Amniotic epithelial cell (primary cell): ENCODE data around the gene TECPR2.
"Not testable (repeated sequence)": the region's sequence is repeated elsewhere in the genome, so short reads cannot be mapped to it uniquely, and the experiment has no call there.

ENCODE experiments used
- DNase-seq: peaks from one replicate; pipeline ENCODE4 v3.0.0-alpha.2; 2010; ENCODE audit warnings: low read depth

The TECPR2 gene

DNA sequence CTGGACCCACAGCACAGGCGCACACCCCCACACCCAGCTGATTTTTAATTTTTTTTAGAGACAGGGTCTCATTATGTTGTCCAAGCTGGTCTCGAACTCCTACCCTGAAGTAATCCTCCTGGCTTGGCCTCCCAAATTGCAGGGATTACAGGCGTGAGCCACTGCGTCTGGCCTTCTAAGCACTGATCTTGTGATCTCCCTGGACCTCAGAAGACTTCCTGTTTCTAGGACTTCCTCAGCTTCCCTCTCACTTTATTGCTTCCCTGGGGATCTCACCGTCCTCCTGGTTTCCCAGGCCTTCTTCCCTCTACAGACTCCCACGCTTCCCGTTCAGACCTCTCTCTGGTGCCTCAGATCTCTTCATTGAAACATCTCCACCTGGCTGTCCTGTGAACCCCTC is 29.4 kb upstream of the TECPR2 start:
- DNase-seq = no peak

DNA sequence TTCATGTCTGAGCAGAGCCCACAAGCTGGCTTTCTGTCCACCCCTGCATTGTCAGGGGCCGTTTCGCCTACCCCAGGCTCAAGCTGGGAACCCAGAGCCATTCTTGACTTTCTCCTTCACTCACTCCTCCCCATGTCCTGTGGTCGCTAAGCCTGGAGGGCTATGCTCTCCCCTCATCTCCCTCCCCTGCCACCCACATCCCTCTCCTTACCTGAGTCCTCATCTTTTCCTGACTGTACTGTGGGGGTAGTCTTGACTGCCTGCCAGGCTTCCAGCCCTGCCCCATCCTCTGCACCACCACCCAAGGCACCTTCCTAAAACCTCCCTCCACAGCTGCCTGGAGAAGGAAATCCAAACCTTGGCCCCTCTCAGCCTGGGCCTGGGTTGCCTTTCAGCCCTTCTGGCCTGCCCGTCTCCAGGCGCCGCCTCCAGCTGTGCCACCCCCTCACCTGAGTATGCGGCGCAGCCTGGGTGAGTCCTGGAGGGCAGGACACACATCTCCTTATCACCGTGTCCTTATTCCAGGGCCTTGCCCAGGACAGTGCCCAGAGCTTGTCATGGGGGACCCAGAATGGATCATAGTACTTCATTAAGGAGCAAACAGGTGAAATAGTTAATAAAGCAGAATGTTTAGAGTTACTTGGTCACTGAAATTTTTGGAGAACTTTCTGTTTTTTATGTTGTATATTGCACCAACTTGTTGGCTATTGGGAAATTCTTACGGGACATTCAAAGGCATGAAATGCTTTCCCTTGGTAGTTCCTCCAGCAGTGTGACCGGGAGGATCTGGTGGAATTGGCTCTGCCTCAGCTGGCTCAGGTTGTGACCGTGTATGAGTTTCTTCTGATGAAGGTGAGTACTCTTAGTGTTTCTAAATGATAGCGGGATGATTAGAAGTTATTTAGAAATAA is 28.7 kb upstream of the TECPR2 start:
- no peak for DNase-seq

DNA sequence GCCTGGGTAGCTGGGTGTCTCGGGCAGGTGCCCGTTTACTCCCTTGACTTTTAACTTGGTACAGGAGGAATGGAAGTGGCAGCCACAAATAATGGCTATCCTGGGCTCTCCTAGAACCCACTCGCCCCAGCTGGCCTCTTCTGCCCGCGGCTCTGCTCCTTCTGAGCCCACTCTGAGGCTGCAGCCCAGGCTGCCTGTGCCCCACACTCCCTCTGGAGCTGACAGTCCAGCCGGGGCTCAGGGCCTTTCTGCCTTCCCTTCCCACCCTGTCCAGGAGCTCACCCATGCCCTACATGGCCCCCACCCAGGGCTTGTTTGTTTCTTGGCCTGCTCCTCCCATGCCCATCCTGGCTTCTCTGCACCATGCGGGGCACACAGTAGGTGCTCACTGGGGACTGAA is 27.6 kb upstream of the TECPR2 start:
- DNase-seq = no peak

DNA sequence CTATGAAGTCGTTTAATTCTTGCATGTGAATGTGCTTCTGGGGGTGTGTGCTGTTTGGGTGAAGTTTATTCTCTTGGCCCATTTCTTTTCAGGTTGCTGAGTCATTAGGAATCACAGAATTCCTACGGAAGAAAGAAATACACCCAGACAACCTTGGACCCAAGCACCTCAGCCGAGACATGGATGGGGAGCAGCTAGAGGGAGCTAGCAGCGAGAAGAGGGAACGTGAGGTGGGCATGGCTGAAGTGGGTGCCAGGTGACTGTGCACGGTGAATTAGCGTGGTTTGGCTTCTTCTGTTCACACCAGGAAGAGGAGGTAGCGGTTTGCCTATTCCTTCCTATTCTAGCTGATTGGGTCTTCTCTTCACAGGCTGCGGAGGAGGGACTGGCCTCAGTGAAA is 24.0 kb upstream of the TECPR2 start:
- no peak for DNase-seq

DNA sequence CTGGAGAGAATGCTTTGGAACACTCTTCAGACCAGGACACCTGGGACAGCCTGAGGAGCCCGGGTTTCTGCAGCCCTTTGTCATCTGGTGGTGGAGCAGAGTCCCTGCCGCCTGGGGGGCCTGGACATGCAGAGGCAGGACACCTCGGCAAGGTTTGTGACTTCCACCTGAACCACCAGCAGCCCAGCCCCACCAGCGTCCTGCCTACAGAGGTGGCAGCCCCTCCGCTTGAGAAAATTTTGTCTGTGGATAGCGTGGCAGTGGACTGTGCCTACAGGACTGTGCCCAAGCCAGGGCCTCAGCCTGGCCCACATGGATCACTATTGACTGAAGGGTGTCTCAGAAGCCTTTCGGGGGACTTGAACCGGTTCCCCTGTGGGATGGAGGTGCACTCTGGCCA is 21.2 kb upstream of the TECPR2 start:
- DNase-seq = no peak

DNA sequence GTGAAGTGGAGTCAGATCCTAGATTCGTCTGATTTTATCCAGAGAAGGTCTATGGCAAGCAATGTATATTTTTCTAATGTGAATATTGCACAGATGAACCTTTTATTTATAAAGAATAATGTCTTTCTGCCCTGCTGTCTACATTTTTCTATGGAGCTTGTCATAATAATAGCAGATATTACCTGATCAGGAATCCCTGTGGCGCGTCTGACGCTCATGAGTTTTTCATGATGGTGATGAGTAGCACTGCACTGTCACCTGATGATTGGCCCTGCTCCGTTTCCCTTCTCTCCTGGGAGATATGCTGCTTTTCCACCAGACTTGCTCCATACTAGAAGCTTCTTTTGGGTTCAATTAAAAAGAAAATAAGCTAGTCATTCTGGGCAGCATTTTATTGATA is 20.5 kb upstream of the TECPR2 start:
- DNase-seq = no peak

DNA sequence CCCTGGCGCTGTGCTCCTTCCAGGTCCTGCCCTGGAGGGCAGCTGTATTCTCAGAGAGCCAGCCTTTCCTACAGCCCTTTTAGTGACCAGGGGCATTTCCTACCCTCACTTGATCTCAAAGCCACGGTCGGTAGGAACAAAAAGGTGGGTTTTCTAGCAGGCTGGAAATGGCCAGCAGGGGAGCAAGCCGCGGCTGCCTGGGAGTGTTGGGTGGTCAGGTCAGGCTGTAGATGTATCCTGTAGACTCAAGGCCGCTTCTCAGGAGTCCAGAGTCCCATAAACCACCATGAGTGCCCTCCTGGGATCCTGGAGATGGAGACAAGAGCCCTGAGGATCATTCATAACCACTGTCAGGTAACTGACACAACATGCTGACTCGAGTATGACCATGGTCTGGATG is 18.7 kb upstream of the TECPR2 start:
- no peak for DNase-seq

DNA sequence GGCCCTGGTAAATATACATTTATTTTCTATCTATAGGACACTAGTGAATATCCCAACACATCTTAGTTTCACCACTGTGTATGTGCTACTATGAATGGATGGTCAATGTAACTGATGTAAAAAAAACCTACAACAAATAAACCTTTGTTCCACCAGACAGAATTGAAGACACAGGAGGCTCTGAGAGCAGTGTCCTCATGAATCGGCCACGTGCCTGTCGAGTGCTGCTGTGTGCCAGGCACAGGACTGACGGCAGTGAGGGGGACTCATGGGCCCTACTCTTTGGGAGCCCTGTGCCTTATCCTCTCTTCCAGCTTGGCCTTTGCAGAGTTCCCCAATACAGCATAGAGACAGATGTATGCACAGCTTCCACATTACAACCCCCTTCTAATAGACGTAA is 18.3 kb upstream of the TECPR2 start:
- no peak for DNase-seq

DNA sequence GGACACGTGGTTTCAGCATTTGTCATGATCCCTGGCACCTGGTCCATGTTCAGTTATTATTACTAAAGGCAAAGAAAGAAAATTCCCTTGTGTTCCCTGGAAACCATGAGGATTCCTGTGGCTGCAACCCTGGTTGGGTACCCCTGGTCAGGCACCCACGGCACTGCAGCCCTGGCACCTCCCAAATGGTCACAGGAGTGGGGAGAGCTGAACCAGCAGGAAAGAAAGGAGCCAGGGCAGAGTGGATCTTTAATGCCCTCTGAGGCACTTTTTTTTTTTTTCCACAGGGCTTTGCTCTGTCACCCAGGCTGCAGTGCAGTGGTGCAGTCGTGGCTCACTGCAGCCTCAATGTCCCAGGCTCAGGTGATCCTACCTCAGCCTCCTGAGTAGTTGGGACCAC is 17.5 kb upstream of the TECPR2 start:
- DNase-seq = no peak

DNA sequence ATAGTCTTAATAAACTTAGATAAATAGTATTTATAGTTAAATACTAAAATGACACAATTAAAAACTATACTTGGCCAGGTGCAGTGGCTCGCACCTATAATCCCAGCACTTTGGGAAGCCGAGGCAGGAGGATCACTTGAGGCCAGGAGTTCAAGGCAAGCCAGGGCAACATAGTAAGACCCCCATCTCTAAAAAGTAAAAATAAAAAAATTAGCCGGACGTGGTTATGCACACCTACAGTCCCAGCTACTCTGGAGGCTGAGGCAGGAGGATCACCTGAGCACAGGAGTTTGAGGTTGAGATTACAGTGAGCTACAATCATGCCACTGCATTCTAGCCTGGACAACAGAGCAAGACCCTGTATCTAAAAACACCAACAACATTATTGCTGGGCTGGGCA is 16.1 kb upstream of the TECPR2 start:
- DNase-seq = no peak

DNA sequence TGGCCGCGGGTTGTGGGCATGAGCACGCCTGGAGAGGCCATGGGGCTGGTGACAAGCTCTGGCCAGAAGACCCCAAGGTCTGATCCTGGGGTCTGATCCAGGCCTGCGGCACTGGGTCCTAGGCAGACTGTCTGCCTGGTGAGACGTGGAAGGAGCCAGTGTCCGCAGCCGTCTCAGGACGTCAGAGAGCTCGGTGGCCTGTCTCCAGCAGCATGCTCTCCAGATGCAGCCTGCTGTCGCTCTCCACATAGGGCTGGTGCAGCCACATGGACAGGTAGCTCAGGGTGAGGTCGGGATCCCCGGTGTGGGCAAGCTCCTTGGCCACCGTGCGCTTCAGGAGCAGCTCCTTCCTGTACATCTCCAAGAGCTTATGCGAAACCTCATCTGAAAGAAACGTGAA is 14.4 kb upstream of the TECPR2 start:
- DNase-seq = no peak

DNA sequence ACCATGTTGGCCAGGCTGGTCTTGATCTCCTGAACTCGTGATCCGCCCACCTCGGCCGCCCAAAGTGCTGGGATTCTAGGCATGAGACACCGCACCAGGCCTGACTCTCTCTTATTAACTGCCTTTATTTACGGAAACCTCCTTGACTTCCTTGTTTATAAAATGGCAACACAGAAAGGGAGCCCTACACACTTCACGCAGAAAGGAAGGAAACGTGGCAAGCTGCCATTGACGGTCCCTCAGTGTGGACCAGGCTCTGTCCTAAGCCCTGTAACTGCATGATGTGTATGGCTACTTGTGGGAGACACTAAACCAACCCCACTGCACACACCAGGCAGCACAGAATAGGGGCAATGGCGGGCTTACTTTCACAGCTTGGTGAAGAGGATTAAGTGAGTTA is 11.7 kb upstream of the TECPR2 start:
- no peak for DNase-seq

DNA sequence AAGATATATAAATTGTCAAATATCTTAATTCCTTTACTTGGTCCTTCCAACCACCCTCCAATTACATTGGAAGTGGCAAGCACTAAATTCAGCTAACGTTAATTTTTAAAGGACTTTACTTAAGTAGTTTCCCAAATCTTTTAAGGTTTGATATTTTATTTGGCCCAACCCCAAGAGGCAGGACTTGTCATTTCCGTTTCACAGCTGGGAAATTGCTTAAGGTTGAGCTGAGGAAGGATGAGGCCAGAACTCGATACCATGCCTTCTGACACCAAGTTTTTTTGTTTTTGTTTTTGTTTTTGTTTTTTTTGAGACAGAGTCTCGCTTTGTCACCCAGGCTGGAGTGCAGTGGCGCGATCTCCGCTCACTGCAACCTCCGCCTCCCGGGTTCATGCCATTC is 11.1 kb upstream of the TECPR2 start:
- DNase-seq = not testable (repeated sequence)

DNA sequence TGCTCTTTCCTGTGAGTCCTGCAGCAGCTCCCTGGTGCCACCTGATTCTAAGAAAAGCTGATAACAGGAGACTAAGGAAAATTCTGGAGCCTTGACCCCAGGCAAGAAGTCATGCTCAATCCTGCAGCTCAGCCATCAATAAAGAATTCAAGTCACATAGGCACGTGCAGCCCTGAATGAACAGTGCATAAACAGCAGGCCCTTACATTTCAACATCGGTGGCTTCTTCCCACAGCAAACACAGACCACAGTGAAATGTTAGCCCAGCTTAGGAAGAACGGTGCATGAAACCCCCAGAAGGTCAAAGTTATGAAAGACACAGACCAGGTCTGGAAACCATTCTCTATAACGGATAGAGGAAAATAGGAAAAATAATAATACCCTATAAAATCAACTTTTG is 10.5 kb upstream of the TECPR2 start:
- DNase-seq = no peak

DNA sequence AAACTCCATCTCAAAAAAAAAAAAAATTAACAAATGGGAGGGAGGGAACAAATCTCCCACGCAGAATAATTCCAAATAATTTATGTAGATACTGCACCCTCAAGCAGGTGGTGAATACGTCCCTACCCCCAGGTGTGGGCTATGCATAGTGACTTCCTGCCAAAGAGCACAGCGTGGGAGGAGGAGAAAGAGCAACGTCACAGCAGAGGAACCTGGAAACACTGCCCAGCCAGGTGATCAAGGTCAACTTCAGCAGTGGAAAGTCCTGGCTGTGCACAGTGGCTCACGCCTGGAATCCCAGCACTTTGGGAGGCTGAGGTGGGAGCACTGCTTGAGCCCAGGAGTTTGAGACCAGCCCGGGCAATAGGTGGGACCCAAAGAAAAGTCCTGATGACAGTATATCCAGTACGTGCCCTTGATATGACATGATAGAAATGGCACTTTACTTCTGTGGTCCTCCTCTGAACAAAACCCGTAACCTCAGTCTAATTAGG is 9.6 kb upstream of the TECPR2 start:
- DNase-seq = no peak

DNA sequence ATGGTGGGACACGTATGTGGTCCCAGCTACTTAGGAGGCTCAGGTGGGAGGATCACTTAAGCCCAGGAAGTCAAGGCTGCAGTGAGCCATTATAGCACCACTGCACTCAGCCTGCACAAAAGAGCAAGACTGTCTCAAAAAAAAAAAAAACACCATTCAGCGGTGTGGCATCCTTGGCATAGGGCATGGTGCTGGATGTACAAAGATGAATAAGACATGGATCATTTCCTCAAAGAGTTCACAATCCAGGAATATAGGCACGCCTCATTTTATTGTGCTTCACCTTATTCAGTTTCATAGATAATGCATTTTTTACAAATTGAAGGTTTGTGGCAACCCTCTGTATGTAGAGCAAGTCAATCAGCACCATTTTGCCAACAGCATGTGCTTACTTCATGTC is 6.5 kb upstream of the TECPR2 start:
- DNase-seq = no peak

DNA sequence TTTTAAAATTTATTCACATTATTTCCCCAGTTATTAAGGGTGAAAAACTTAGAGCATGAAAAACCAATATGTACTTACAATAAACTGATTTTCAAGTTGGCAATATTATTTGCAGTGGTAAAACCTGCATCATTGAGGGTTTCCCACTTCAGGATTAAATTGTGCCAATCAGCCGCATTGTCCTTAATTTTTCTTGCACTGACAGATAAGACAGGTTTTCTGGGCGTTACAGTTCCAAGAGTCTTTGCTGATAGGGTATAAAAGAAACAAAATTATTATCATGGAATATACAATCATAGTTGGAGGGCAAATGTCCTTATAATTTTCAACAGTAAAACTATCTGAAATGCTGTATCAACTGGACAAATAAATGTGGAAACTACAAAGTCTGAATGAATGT is 3.4 kb upstream of the TECPR2 start:
- DNase-seq = no peak

DNA sequence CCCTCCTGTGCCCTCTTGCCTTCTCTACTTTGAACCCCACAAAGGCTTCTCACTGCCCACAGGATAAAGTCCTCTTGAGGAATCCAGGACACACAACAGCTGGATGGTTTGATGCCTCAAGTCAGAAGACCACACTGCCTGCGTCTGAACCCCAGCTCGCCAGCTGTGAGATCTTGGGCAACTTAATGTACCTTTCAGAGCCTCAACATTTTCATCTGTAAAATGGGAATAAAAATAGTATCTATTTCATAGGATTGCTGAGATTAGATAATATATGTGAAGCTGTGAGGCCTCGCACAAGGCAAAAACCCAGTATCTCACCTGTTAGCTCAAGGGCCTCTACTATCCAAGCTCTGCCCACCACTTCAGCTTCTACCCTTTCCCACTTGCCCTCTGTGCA is 2.4 kb upstream of the TECPR2 start:
- DNase-seq = no peak

DNA sequence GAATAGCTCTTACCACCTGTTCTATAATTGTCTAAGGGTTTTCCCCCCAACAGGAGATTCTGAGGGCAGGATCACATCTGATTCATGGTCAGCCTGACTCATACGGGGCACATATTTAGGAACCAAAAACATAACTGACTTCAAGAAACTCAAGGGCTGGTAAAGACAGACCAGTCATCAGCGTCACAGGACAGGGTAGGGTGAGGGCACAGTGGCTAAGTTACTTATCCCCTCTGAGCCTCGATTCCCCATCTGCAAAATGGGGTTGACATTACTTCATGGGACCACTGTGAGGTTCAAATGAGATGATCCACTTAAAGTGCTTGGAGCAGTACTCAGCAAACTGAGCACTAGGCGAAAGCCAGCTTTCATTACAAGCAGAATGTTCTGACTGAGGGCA is 657 bp upstream of the TECPR2 start:
- peak; percentile 18 for DNase-seq

DNA sequence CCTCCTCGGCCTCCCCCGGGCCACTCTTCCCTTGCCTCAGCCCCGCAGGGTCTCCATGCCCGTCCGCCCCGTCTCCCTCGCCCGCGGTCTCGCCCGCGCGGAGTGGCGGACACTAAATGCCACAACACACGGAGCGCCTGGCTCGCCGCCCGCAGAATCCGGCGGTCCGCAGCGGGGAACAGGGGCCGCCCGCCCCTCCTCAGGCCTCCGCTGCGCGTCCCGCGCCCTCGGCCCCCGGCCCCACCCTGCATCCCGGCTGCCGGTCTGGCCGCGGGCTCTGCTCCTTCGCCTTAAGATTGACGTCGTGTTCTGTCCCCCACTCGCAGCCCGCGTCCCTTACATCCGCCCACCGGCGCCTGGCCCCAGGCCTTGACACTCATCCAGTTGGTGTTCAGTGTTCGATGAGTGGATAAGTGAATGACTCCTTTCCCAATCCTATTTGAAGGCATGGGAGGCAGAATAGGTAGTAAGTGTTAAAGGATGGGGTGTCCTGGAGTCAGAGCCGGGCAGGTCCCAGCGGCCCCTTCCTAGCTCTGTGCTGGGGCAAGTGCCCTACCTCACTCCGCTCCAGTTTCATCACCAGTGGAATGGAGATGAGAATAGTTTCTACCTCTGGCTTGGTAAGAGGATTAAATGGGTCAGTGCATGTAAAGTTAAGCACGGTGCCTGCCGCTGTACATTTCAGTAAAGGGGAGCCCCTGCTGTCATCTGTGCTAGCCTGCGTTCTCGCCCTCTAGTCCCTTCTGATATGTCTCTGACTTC is 622 bp downstream of the TECPR2 start:
- no peak for DNase-seq

DNA sequence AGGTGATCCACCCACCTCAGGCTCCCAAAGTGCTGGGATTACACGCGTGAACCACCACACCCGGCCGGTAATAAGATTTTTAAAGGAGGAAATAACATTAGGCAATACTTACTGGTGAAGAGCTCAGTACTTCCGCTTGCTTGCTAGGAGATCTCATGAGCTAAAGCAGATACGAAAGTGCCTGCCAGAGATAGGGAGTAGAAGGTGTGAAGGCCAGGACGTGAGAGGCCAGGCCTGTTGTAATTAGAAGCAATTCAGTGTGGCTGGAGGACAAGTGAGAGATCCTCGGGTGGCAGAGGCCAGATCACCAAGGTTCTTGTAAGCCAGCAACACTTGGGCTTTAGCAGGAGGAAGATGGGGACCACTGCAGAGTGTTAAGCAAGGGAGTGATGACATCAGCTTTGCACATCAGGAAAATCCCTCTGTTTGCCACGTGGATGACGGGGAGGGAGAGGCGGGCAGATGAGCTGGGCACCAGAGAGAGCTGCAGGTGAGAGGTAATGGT is 7.6 kb downstream of the TECPR2 start:
- DNase-seq = peak; percentile 79

DNA sequence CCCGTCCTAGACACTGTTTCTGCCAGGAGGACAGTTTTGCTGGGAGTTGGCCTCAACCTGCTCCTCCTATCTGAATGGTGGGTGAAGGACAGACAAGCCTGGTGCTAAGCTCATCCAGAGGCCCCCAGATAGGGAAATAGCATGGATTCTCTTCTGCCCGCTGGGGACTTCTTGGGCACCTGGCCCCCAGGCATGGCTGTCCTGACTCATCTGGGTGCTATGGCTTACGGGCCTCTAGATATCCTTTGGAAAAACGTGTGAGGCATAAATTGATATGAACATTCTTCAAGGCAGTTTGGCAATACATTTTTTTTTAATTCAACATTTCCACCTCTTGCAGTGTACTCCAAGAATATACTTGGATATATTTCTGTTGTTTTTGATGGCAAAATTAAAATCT is 8.6 kb downstream of the TECPR2 start:
- DNase-seq = peak; percentile 16

DNA sequence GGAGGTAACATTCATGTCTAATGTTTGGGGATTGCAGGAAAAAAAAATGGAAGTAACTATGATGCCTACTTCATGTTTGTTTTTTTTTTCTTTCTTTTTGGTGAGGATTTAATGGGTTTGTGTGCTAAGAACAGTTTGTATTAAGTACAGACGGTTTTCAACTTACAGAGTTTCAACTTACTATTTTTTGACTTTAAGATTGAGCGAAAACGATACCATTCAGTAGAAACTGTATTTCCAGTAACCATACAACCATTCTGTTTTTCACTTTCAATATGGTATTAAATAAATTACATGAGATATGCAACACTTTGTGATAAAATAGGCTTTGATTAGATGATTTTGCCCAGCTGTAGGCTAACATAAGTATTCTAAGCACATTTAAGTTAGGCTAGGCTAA is 10.4 kb downstream of the TECPR2 start:
- DNase-seq = no peak
